Fibroblast of lung (primary cell): ENCODE results near the gene GDI2. TPM values are rescaled to one million over a fixed set of nuclear protein-coding genes. Genes with fewer than 3 reads are reported as not detected.

ENCODE experiments used
- DNase-seq, 2 donors: peaks; one replicate each; pipeline versions ENCODE4 v3.0.0 to v3.0.0-alpha.2; 2010; ENCODE audit warnings: low read depth in 2 of 2
- H2AFZ ChIP-seq: 2 replicates; pipeline ENCODE4 v1.5.1; 2012; ENCODE audit warnings: low read length, control low read depth, inconsistent platforms
- H3K27ac ChIP-seq: 2 replicates; pipeline ENCODE4 v1.5.1; 2011; ENCODE audit warnings: low read length, control low read depth; ENCODE audit not compliant: insufficient read depth
- H3K27me3 ChIP-seq: 2 replicates; pipeline ENCODE4 v1.5.1; 2011; ENCODE audit warnings: mild to moderate bottlenecking, low read length; ENCODE audit not compliant: control insufficient read depth, insufficient read depth
- H3K36me3 ChIP-seq: 2 replicates; pipeline ENCODE4 v1.5.1; 2011; ENCODE audit warnings: low read length; ENCODE audit not compliant: control insufficient read depth, insufficient read depth
- H3K4me1 ChIP-seq: 2 replicates; pipeline ENCODE4 v1.5.1; 2011; ENCODE audit warnings: low read length; ENCODE audit not compliant: control insufficient read depth, insufficient read depth; ENCODE audit errors: extremely low read depth
- H3K4me2 ChIP-seq: 2 replicates; pipeline ENCODE4 v1.5.1; 2011; ENCODE audit warnings: low read length, control low read depth; ENCODE audit not compliant: insufficient read depth; ENCODE audit errors: extremely low read depth
- H3K4me3 ChIP-seq, 4 experiments: fragments of 200-600 bp in 1 of 4; sonication (generic) in 1 of 4; replicated peaks in 1 of 4; 2 replicates each; pipeline ENCODE4 v1.5.1; 2011 to 2016; ENCODE audit warnings: low read length in 4 of 4, low read depth in 3 of 4, mild to moderate bottlenecking in 3 of 4, control low read depth in 2 of 4, inconsistent platforms in 1 of 4, mixed read lengths in 1 of 4; ENCODE audit not compliant: insufficient read depth in 1 of 4; ENCODE audit errors: control extremely low read depth in 1 of 4
- H3K79me2 ChIP-seq: 2 replicates; pipeline ENCODE4 v1.5.1; 2012; ENCODE audit warnings: mild to moderate bottlenecking, low read length, inconsistent platforms; ENCODE audit not compliant: control insufficient read depth, insufficient read depth
- H3K9ac ChIP-seq: 2 replicates; pipeline ENCODE4 v1.5.1; 2011; ENCODE audit warnings: mild to moderate bottlenecking, low read length, control low read depth; ENCODE audit not compliant: insufficient read depth
- H3K9me3 ChIP-seq: 2 replicates; pipeline ENCODE4 v1.5.1; 2012; ENCODE audit warnings: low read depth, low read length; ENCODE audit not compliant: control insufficient read depth, insufficient read depth
- H4K20me1 ChIP-seq: 2 replicates; pipeline ENCODE4 v1.5.1; 2011; ENCODE audit warnings: low read length; ENCODE audit not compliant: control insufficient read depth, insufficient read depth; ENCODE audit errors: extremely low read depth
- EZH2 ChIP-seq: IDR thresholded peaks from 2 replicates; pipeline ENCODE4 v1.5.1; 2012; ENCODE audit warnings: low read length, control low read depth, mild to moderate bottlenecking; ENCODE audit errors: missing control alignments
- polyA plus RNA-seq, 2 donors: library from polyadenylated mRNA; depleted of rRNA in 1 of 2; stranded (reverse) in 1 of 2; unstranded in 1 of 2; fragments of >200 nt; gene quantifications; 2 replicates each; pipeline ENCODE4 v1.2.1, GENCODE V29; 2011 to 2012; ENCODE audit warnings: missing spikeins in 1 of 2
- total RNA-seq: library from RNA; depleted of rRNA; stranded (reverse); fragments of >200 nt; gene quantifications from 2 replicates; pipeline ENCODE4 v1.2.1, GENCODE V29; 2014
- TF ChIP-seq, protein P1 (sequence below), 2 donors: IDR thresholded peaks in 1 of 2; conservative IDR thresholded peaks in 1 of 2; 1 replicate in 1 of 2; 2 replicates in 1 of 2; pipeline ENCODE4 v1.5.1; 2011 to 2012; ENCODE audit warnings: low read length in 2 of 2, control low read depth in 1 of 2, inconsistent platforms in 1 of 2, low read depth in 1 of 2, mild to moderate bottlenecking in 1 of 2

The GDI2 gene
- total and polyA plus RNA-seq, 2 donors (not counting 1 experiment from before 2014, with no cell fraction given): 287 to 483 TPM

DNA sequence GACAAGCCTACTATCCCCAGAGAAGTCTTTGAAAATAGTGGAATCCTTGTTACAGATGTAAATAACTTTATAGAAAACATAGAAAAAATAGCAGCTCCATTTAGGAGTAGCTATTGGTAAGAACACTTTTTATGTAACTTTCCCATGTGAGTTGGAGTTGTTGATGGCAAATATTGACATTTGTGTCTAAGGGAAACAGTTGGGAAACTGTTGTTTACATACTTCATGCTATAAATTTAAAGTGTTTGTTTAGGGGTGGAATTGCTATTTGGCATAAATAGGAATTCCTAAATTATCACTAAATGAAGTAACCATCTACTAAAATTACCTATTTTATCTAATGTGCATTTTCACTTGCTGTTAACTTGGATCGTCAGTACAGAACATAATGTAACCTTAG is 50.7 kb downstream of the GDI2 start:
- no peak for TF ChIP-seq EZH2
- TF ChIP-seq, protein P1, sequence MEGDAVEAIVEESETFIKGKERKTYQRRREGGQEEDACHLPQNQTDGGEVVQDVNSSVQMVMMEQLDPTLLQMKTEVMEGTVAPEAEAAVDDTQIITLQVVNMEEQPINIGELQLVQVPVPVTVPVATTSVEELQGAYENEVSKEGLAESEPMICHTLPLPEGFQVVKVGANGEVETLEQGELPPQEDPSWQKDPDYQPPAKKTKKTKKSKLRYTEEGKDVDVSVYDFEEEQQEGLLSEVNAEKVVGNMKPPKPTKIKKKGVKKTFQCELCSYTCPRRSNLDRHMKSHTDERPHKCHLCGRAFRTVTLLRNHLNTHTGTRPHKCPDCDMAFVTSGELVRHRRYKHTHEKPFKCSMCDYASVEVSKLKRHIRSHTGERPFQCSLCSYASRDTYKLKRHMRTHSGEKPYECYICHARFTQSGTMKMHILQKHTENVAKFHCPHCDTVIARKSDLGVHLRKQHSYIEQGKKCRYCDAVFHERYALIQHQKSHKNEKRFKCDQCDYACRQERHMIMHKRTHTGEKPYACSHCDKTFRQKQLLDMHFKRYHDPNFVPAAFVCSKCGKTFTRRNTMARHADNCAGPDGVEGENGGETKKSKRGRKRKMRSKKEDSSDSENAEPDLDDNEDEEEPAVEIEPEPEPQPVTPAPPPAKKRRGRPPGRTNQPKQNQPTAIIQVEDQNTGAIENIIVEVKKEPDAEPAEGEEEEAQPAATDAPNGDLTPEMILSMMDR (conservative IDR thresholded peaks at IDR 0.05 in 1 of 2, IDR thresholded peaks at IDR 0.05 in 1 of 2; ENCODE audit: low read depth in 1 of 2, low read length in 2 of 2): no peak
- H3K9ac ChIP-seq: no peak overlapping the region
- no peak overlapping the region for H2AFZ ChIP-seq
- H3K36me3 ChIP-seq: peaks cover 22% of the 10 kb centered on the region
- no peaks in the 10 kb centered on the region for H3K9me3 ChIP-seq
- H3K4me3 ChIP-seq: no peak overlapping the region
- no peak for DNase-seq
- H3K27ac ChIP-seq: no peak overlapping the region
- no peaks in the 10 kb centered on the region for H3K4me1 ChIP-seq
- no peak overlapping the region for H3K4me2 ChIP-seq
- H3K27me3 ChIP-seq: no peaks in the 10 kb centered on the region
- no peaks in the 10 kb centered on the region for H4K20me1 ChIP-seq
- H3K79me2 ChIP-seq: no peaks in the 10 kb centered on the region

DNA sequence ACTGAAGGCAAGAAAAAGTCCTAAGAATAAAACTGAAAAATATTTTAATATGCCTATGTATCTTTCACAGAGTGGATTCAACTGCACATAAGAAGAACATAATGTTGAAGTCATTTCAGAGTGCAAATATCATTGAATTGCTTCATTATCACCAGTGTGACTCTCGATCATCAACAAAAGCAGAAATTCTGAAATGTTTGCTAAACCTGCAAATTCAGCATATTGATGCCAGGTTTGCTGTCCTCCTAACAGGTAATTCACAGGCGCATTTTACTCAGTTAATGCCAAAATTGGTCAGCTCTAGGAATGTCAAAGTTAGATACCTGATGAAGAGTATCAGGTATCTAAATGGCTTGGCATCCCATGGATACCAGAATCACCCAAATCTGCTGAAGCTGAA is 52.0 kb downstream of the GDI2 start:
- TF ChIP-seq EZH2: no peak
- TF ChIP-seq, protein P1 (conservative IDR thresholded peaks at IDR 0.05 in 1 of 2, IDR thresholded peaks at IDR 0.05 in 1 of 2; ENCODE audit: low read depth in 1 of 2, low read length in 2 of 2): no peak
- Histone ChIP-seq H3K4me1 (no peaks in the 10 kb centered on the region), H3K9me3 (no peaks in the 10 kb centered on the region), H3K36me3 (peaks cover 20% of the 10 kb centered on the region), H3K27ac (no peak overlapping the region), H3K4me3 (no peak overlapping the region), H3K79me2 (no peaks in the 10 kb centered on the region), H3K27me3 (no peaks in the 10 kb centered on the region), H2AFZ (no peak overlapping the region), H3K4me2 (no peak overlapping the region), H3K9ac (no peak overlapping the region), H4K20me1 (no peaks in the 10 kb centered on the region)
- no peak for DNase-seq

DNA sequence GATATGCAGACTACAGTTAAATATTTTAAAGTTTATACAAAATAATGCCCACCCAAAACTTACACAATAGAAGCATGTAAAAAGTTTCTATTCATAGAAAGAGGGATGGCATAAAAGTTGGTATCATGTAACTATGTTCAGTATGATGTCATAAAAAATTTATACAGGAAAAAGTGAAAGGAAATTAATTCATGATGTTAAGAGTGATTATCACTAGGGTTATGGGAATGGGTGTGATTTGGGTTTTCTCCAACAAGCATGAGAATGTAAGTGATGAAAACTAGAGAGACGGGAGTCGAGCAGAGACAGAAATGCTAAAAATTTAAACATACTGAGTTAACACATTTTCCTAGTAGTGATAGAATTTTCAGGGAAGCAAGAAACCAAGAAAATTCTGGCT is 52.7 kb downstream of the GDI2 start:
- TF ChIP-seq, protein P1 (conservative IDR thresholded peaks at IDR 0.05 in 1 of 2, IDR thresholded peaks at IDR 0.05 in 1 of 2; ENCODE audit: low read depth in 1 of 2, low read length in 2 of 2): no peak
- TF ChIP-seq EZH2: no peak
- Histone ChIP-seq H3K27ac (no peak overlapping the region), H3K27me3 (no peaks in the 10 kb centered on the region), H4K20me1 (no peaks in the 10 kb centered on the region), H3K36me3 (peaks cover 15% of the 10 kb centered on the region), H3K9ac (no peak overlapping the region), H2AFZ (no peak overlapping the region), H3K4me2 (no peak overlapping the region), H3K9me3 (no peaks in the 10 kb centered on the region), H3K79me2 (no peaks in the 10 kb centered on the region), H3K4me3 (no peak overlapping the region), H3K4me1 (no peaks in the 10 kb centered on the region)
- no peak for DNase-seq
